Epithelial cell of proximal tubule (primary cell): ENCODE measurements around the gene FRAT1. TPM values are rescaled to one million over a fixed set of nuclear protein-coding genes. Genes with fewer than 3 reads are reported as not detected.
A peak's percentile ranks its signal among the peaks of the same experiment; 100 is the strongest.

ENCODE experiments used
- DNase-seq: peaks from one replicate; pipeline ENCODE4 v3.0.0-alpha.2; 2011; ENCODE audit warnings: low read depth
- H3K4me3 ChIP-seq: 2 replicates; pipeline ENCODE4 v1.5.1; 2011; ENCODE audit warnings: low read depth, mild to moderate bottlenecking, low read length
- CTCF ChIP-seq: conservative IDR thresholded peaks from 2 replicates; pipeline ENCODE4 v1.5.1; 2012; ENCODE audit warnings: low read depth, mild to moderate bottlenecking, low read length
- total RNA-seq: library from RNA; depleted of rRNA; stranded (reverse); fragments of >200 nt; gene quantifications from 2 replicates; pipeline ENCODE4 v1.2.3, GENCODE V29; 2015

Gene FRAT1
- total RNA-seq, 1 donor from 2014 or later = 1.1 TPM

- TF ChIP-seq CTCF = no peak
- no peak for DNase-seq
- H3K4me3 ChIP-seq = no peak overlapping the region
Measured at GRCh38 chr10:97311111-97311626, 7.9 kb upstream of the FRAT1 start.

- no peak overlapping the region for H3K4me3 ChIP-seq
- DNase-seq = no peak
- TF ChIP-seq CTCF = no peak
Measured at GRCh38 chr10:97312897-97313296, 6.2 kb upstream of the FRAT1 start.

GRCh38 chr10:97314671-97315070, 4.4 kb upstream of the FRAT1 start:
- no peak for TF ChIP-seq CTCF
- DNase-seq = no peak
- H3K4me3 ChIP-seq = no peak overlapping the region

GRCh38 chr10:97319671-97320479, 804 bp downstream of the FRAT1 start:
- peak overlapping the region; percentile 77 for H3K4me3 ChIP-seq
- TF ChIP-seq CTCF = no peak
- DNase-seq = no peak

- H3K4me3 ChIP-seq = peak overlapping the region; percentile 77
- DNase-seq = no peak
- TF ChIP-seq CTCF = no peak
Measured at GRCh38 chr10:97320480-97321031, 1.5 kb downstream of the FRAT1 start.

- DNase-seq = no peak
- no peak for TF ChIP-seq CTCF
- peak overlapping the region; percentile 77 for H3K4me3 ChIP-seq
Measured at GRCh38 chr10:97321032-97321803, 2.1 kb downstream of the FRAT1 start.
